NK-92 treated with Interleukin-12 subunit alpha and Interleukin-12 subunit beta, amount 100 ng/mL, for 24 hours (cell line): ENCODE data around the gene NOS1AP.

Experiments
- DNase-seq: peaks from one replicate; lab custom pipeline; 2025; lab: John Stamatoyannopoulos, UW

Gene NOS1AP

GRCh38 chr1:162138112-162138511, 68.6 kb downstream of the NOS1AP start:
- peak; percentile 35 for DNase-seq

- no peak for DNase-seq
These were observed 69.2 kb downstream of the NOS1AP start for GRCh38 chr1:162138599-162139181.

- no peak for DNase-seq
These were observed 69.7 kb downstream of the NOS1AP start for GRCh38 chr1:162139211-162139610.

GRCh38 chr1:162141281-162142054, 72.0 kb downstream of the NOS1AP start:
- DNase-seq, result no peak

GRCh38 chr1:162142968-162143367, 73.5 kb downstream of the NOS1AP start:
- DNase-seq, result no peak

GRCh38 chr1:162144268-162144667, 74.8 kb downstream of the NOS1AP start:
- no peak for DNase-seq

GRCh38 chr1:162144853-162145252, 75.4 kb downstream of the NOS1AP start:
- no peak for DNase-seq

GRCh38 chr1:162145280-162145965, 75.9 kb downstream of the NOS1AP start:
- no peak for DNase-seq

GRCh38 chr1:162145966-162146696, 76.6 kb downstream of the NOS1AP start:
- no peak for DNase-seq

- no peak for DNase-seq
These were observed 78.3 kb downstream of the NOS1AP start for GRCh38 chr1:162147760-162148159.

- DNase-seq, result no peak
These were observed 80.6 kb downstream of the NOS1AP start for GRCh38 chr1:162150112-162150511.

- peak; percentile 90 for DNase-seq
These were observed 82.7 kb downstream of the NOS1AP start for GRCh38 chr1:162151900-162152829.

- DNase-seq, result no peak
These were observed 83.9 kb downstream of the NOS1AP start for GRCh38 chr1:162153374-162153773.

- no peak for DNase-seq
These were observed 88.0 kb downstream of the NOS1AP start for GRCh38 chr1:162157469-162157868.

- no peak for DNase-seq
These were observed 89.3 kb downstream of the NOS1AP start for GRCh38 chr1:162158624-162159271.

- no peak for DNase-seq
These were observed 90.0 kb downstream of the NOS1AP start for GRCh38 chr1:162159515-162159914.

- DNase-seq, result no peak
These were observed 92.5 kb downstream of the NOS1AP start for GRCh38 chr1:162161916-162162550.

- DNase-seq, result no peak
These were observed 96.0 kb downstream of the NOS1AP start for GRCh38 chr1:162165528-162165927.

- DNase-seq, result no peak
These were observed 97.6 kb downstream of the NOS1AP start for GRCh38 chr1:162166917-162167615.

GRCh38 chr1:162168261-162168660, 98.8 kb downstream of the NOS1AP start:
- DNase-seq, result no peak
